GM10266 (cell line): ENCODE measurements around the gene RALGPS1.

ENCODE experiments used
- DNase-seq: peaks from one replicate; pipeline ENCODE4 v3.0.0; 2012; ENCODE audit errors: extremely low spot score
- CTCF ChIP-seq: IDR thresholded peaks from 2 replicates; pipeline ENCODE4 v1.5.1; 2012; ENCODE audit warnings: mild to moderate bottlenecking, low read depth; ENCODE audit not compliant: control insufficient read depth, insufficient read depth; ENCODE audit errors: missing control alignments

The RALGPS1 gene

GRCh38 chr9:126938327-126938726 is 23.7 kb downstream of the RALGPS1 start:
- no peak for DNase-seq
- no peak for TF ChIP-seq CTCF

- DNase-seq, result no peak
- no peak for TF ChIP-seq CTCF
Observed at GRCh38 chr9:126939821-126940221, 25.2 kb downstream of the RALGPS1 start.

- TF ChIP-seq CTCF, result no peak
- no peak for DNase-seq
Observed at GRCh38 chr9:126942399-126942798, 27.8 kb downstream of the RALGPS1 start.

- TF ChIP-seq CTCF, result no peak
- DNase-seq, result no peak
Observed at GRCh38 chr9:126945682-126946081, 31.1 kb downstream of the RALGPS1 start.

GRCh38 chr9:126947529-126947928 is 32.9 kb downstream of the RALGPS1 start:
- no peak for DNase-seq

GRCh38 chr9:126952205-126952977 is 37.8 kb downstream of the RALGPS1 start:
- no peak for TF ChIP-seq CTCF
- no peak for DNase-seq

More at GRCh38 chr9:126947529-126947928, 32.9 kb downstream of the RALGPS1 start:
- TF ChIP-seq CTCF, result peak; percentile 29

- DNase-seq, result no peak
- no peak for TF ChIP-seq CTCF
Observed at GRCh38 chr9:126953041-126953809, 38.6 kb downstream of the RALGPS1 start.
